Dermis microvascular lymphatic vessel endothelial cell (primary cell): ENCODE results near the gene FBXO34. TPM values are rescaled to one million over a fixed set of nuclear protein-coding genes. Genes with fewer than 3 reads are reported as not detected.
A peak's percentile ranks its signal among the peaks of the same experiment; 100 is the strongest.
"Not testable (repeated sequence)": the region's sequence is repeated elsewhere in the genome, so short reads cannot be mapped to it uniquely, and the experiment has no call there.

Source experiments
- DNase-seq, 2 donors: peaks; one replicate each; pipeline versions ENCODE4 v3.0.0 to v3.0.0-alpha.2; 2010; ENCODE audit warnings: low read depth in 2 of 2
- total RNA-seq: library from RNA; depleted of rRNA; stranded (reverse); fragments of >200 nt; gene quantifications from 2 replicates; pipeline ENCODE4 v1.2.1, GENCODE V29; 2014

The FBXO34 gene
- total RNA-seq, 1 donor from 2014 or later = 18.9 TPM

DNA sequence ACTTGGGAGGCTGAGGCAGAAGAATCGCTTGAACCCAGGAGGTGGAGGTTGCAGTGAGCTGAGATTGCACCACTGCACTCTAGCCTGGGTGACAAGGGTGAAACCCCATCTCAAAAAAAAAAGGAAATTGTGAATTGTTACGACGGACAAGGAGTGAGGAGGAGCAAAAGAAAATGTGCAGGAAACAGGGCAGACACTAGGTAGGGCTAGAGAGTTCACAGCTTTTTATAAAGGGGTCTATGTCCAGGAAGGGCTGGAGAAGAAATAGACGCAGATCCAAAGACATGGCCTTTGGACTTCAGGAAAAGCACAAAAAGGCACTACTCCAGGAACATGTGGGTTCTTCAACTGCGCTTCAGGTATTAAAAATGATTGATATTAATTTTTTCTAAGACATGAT is 106.0 kb downstream of the FBXO34 start:
- DNase-seq = no peak

GRCh38 chr14:55381040-55381439 is 109.8 kb downstream of the FBXO34 start:
- DNase-seq = no peak

DNA sequence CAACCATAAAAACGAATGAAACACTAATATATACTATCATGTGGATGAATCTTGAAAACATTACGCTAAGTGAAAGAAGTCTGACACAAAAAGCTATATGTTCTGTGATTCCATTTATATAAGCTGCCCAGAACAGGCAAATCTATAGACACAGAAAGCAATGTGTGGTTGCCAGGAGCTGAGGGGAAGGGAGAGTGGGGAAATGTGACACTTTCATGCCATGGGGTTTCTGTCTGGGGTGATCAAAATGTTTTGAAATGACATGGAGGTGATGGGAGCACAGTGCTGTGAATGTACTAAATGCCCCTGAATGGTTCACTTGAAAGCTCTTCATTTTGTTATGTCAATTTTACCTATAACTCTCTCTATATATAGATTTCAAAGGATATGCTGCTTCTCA is 110.3 kb downstream of the FBXO34 start:
- no peak for DNase-seq

- DNase-seq = no peak
These were observed 111.3 kb downstream of the FBXO34 start for GRCh38 chr14:55382483-55382882.

DNA sequence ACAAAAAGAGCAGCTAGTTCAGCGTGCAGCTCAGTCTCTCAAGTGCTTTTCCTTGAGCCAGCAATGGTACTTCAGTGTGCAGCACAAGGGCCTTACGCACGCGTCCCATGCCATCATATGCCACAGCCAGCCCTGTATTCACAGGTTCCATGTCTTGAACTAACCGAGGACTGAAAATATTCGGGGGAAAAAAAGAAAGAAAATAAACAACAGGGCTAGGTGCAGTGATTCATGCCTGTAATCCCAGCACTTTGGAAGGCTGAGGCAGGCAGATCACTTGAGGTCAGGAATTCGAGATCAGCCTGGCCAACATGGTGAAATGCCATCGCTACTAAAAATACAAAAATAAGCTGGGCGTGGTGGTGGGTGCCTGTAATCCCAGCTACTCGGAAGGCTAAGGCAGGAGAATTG is 111.8 kb downstream of the FBXO34 start:
- DNase-seq = not testable (repeated sequence)

DNA sequence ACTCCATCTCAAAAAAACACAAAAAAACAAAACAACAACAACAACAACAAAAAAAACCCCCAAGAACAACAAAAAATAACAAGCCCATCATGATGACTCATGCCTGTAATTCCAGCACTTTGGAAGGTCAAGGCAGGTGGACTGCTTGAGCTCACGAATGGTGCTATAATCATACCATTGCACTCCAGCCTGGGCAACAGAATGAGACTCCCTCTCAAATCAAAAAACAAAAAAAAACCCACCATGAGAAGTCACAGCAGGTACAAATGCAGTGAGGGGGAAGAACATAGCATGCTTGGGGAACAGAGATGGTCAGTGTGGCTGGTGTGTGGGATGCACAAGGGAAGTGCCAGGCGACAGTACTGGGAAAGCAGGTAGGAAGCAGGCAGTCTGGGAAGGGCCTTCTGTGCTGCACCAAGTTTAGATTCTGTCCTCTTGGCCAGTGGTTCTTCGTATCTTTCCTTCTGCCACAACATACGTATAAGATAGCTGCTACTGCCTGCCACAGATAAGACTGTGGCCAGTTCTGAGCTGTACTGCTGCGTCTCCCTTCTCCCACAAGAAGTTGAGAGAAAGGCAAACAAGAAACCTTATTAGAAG is 112.4 kb downstream of the FBXO34 start:
- DNase-seq = no peak

DNA sequence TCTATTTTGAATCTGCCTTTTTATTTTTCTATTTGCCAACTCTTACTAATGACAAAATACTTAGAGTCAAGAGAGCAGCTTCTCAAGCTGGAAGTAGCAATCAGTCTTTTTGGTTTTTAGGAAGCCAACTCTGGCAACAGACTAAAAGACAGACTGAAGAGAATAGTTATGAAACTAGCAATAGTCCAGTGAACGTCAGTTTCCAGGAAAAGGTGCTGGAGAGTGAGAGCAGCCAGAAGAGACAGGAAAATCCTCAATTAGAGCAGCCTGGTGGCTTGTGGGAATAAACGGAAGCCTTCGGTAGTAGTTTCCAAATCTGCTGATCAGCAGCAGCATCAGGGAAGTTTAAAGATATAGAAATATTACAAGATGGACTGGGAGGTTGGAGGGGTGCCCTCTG is 113.3 kb downstream of the FBXO34 start:
- DNase-seq = no peak

DNA sequence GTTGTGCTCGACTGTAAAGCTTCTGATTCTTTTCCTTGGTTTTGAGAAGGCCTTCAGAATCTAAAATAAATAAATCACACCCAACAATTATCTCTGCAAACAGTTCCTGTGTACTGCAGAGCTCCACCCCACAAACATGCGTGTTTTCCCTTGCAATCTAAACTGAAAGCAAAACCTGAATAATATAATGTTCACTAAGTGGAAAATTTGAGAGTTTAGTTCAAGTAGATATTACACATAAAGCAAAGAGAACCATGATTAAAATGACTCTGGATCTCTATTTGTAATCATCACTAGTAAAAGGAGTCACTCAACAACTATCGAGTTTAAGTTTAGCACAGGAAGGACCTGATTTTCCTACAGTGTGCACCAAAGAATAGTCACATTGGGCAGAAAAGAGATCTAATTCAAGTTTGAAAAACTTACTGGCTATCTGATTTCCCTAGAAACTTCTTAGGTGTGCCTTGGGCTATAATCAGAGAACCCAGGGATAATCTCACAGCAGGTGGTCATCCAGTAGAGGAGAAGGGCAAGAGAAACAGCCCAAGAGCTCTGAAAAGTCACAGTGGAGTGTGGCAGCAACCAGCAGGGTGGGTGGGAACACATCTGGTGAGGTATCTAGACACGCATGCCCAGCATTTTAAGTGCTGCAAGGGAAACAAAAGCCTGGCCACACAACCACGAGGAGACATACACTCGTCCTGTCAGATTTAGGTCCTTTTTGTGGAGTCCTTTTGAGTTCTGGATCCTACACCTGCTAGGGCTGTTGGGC is 115.0 kb downstream of the FBXO34 start:
- DNase-seq = no peak

DNA sequence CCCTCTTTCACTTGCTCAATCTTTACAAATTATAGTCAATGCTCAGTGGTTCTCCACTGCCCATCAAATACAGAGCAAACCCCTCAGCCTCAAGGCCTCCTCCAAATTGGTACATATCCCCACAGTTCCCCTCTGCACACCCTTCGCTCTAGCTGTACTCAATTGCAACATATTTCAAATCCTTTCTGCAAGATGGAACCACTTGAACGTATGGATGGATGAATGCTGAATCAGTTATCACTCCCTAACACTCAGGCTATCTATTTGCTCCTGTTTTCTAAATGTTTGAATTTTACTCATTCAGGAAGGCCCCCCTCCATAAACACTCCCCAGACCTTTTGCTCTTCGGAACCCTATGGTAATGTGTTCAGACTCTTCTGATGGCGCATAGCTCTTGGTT is 115.9 kb downstream of the FBXO34 start:
- no peak for DNase-seq

DNA sequence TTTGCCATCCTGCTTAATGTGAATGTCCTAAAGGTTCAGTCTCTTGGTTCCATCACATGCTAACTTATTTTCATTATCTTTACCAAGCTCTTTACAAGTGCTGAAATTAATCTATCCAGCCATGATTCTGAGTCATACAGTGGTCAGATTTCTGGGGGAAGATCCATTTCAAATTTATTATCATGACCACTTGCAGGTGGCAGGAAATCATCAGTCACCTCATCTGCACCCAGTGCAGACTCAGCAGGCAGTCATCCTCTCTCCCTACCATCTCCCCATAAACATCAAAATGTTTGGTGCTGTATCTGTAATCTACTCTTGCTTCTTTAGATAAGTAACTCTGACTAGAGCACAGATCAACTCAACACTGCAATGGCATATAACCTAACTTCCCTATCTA is 116.9 kb downstream of the FBXO34 start:
- DNase-seq = no peak

- DNase-seq = no peak
These were observed 118.1 kb downstream of the FBXO34 start for GRCh38 chr14:55389330-55389729.

GRCh38 chr14:55398679-55399078 is 127.5 kb downstream of the FBXO34 start:
- peak; percentile 92 to 99 for DNase-seq

DNA sequence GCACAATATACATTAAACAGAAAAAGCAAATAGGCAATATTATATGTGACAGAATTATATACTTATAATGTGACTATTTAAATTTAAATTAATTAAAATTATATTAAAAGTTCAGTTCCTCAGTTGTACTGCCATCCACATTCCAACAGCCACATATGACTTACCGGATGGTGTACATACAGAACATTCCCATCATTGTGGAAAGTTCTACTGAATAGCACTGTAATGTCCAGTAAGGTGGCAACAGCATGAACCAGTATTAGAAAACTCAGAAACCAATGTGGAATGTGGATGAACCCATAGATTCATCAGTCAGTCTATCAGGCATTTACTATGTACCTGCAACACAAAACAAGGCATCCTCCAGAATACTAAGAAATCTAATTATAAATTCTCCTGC is 128.0 kb downstream of the FBXO34 start:
- DNase-seq = peak in 1 of 2 donors; percentile 16

DNA sequence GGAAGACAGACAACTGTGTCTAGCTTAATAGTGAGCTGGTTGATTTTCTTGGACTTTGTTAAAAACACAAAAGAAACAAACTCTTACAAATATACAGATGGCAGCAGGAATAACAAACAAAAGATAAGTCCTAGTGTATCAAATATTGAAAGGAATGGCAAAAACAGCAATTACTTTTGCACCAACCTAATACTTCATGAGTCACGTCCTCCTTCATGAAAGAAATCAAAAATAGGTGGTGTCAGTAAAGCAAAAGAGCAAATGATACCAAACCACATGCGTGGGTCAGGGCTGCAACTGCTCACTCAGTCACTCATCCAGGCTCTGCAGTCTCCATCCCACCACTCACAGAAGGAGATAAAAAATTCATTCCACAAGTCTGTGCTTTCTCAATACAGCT is 128.6 kb downstream of the FBXO34 start:
- DNase-seq = peak in 1 of 2 donors; percentile 66

DNA sequence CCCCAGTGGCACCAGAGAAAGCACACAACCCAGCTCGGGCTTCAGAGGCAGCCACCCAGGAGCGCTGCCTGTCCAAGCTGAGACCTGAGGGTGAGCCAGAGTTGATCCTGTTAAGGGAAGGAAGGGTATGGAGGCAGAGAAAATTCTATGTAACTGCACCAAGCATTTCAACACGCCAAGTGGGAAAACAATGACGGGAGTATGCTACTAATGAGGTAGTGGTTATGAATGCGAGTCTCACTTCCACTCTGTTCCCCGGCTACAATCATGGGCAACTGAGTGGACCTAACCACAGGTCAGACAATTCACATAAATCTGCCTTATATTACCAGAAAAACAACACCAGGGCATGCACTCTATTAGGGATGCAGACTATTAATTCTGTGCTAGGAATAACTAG is 130.5 kb downstream of the FBXO34 start:
- no peak for DNase-seq

Other genes with a start within 250 kb of the FBXO34 start
- gene WDHD1, start 244.3 kb upstream of the FBXO34 start, total RNA-seq = 5.9 and 9.6 TPM in 2 replicates
- gene SOCS4, start 244.2 kb upstream of the FBXO34 start, total RNA-seq = 12.5 and 14.4 TPM in 2 replicates
- 15.3 and 16.8 TPM in 2 replicates for gene MAPK1IP1L, start 219.8 kb upstream of the FBXO34 start, total RNA-seq
- 88.0 and 98.5 TPM in 2 replicates for gene LGALS3, start 142.2 kb upstream of the FBXO34 start, total RNA-seq
- gene DLGAP5, start 79.8 kb upstream of the FBXO34 start, total RNA-seq = 8.7 and 33.6 TPM in 2 replicates
- 10.9 and 13.3 TPM in 2 replicates for gene ATG14, start 140.4 kb downstream of the FBXO34 start, total RNA-seq
- not detected in 2 replicates for gene TBPL2, start 169.2 kb downstream of the FBXO34 start, total RNA-seq